ENCODE results near the gene GDAP2.

Gene GDAP2

GRCh38 chr1:117904485-117904884 lies 24.9 kb downstream of the GDAP2 start:
- H3K36me3 ChIP-seq (ENCODE audit: control insufficient read depth in 2 of 2, insufficient read depth in 2 of 2, low read length in 2 of 2), result peaks cover 15 to 28% of the 10 kb centered on the region in 2 donors
- no peak overlapping the region for H3K9ac ChIP-seq (ENCODE audit: low read length in 2 of 2)
- H3K27me3 ChIP-seq (ENCODE audit: control insufficient read depth in 1 of 2, insufficient read depth in 2 of 2, low read length in 2 of 2), result no peaks in the 10 kb centered on the region
- no peak overlapping the region for H3K4me3 ChIP-seq (ENCODE audit: low read length in 2 of 2)
- no peaks in the 10 kb centered on the region for H3K9me3 ChIP-seq (ENCODE audit: control insufficient read depth in 2 of 2, low read length in 2 of 2)
- no peak overlapping the region for H3K27ac ChIP-seq (ENCODE audit: low read length)
- no peaks in the 10 kb centered on the region for H3K4me1 ChIP-seq (ENCODE audit: control insufficient read depth, insufficient read depth, low read length)

GRCh38 chr1:117902944-117903343 lies 26.5 kb downstream of the GDAP2 start:
- no peak overlapping the region for H3K27ac ChIP-seq (ENCODE audit: low read length)
- H3K27me3 ChIP-seq (ENCODE audit: control insufficient read depth in 1 of 2, insufficient read depth in 2 of 2, low read length in 2 of 2), result no peaks in the 10 kb centered on the region
- no peak overlapping the region for H3K9ac ChIP-seq (ENCODE audit: low read length in 2 of 2)
- no peaks in the 10 kb centered on the region for H3K4me1 ChIP-seq (ENCODE audit: control insufficient read depth, insufficient read depth, low read length)
- H3K4me3 ChIP-seq (ENCODE audit: low read length in 2 of 2), result no peak overlapping the region
- H3K9me3 ChIP-seq (ENCODE audit: control insufficient read depth in 2 of 2, low read length in 2 of 2), result no peaks in the 10 kb centered on the region
- H3K36me3 ChIP-seq (ENCODE audit: control insufficient read depth in 2 of 2, insufficient read depth in 2 of 2, low read length in 2 of 2), result peaks cover 22 to 38% of the 10 kb centered on the region in 2 donors

DNA sequence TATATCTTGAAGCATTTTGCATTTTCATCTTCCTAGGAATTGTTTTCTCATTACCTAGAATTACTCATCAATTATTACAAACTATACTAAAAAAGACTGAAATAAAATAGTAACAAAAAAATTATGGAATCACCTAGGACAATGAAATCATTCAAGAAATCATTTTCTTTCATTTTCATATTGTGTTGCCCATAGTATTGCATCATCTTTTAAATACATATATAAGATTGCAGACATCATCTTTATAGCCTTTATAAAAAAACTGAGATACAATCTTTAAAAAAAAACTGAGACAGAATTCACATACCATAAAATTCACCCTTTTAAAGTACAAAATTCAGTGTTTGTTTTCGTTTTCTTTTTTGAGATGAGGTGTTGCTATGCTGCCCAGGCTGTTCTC lies 29.6 kb downstream of the GDAP2 start:
- peaks cover 17 to 36% of the 10 kb centered on the region in 2 donors for H3K36me3 ChIP-seq (ENCODE audit: control insufficient read depth in 2 of 2, insufficient read depth in 2 of 2, low read length in 2 of 2)

DNA sequence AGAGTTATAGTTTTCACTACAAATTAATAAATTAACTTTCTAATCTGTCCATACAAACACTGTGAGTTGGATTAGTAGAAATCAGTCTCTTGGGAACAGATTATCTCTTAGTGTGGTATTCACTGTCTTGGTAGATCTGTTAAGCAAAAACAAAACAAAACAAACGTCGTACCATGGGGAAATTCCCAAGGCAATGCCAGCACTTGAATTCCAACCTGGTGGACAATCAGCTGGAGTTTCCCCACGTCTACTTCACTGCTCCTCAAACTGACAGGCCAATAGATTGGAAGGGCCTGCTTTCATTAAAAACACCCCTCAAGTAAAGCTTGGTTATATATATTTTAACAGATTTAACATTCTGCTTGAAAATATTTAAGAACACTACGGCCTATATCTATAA lies 31.9 kb downstream of the GDAP2 start:
- Histone ChIP-seq H3K27ac (ENCODE audit: low read length) (no peak overlapping the region), H3K9me3 (ENCODE audit: control insufficient read depth in 2 of 2, low read length in 2 of 2) (no peaks in the 10 kb centered on the region), H3K27me3 (ENCODE audit: control insufficient read depth in 1 of 2, insufficient read depth in 2 of 2, low read length in 2 of 2) (no peaks in the 10 kb centered on the region), H3K4me3 (ENCODE audit: low read length in 2 of 2) (no peak overlapping the region), H3K9ac (ENCODE audit: low read length in 2 of 2) (no peak overlapping the region), H3K4me1 (ENCODE audit: control insufficient read depth, insufficient read depth, low read length) (no peaks in the 10 kb centered on the region), H3K36me3 (ENCODE audit: control insufficient read depth in 2 of 2, insufficient read depth in 2 of 2, low read length in 2 of 2) (peaks cover 9 to 31% of the 10 kb centered on the region in 2 donors)

More for the DNA sequence above, 29.6 kb downstream of the GDAP2 start:
- H3K9me3 ChIP-seq (ENCODE audit: control insufficient read depth in 2 of 2, low read length in 2 of 2), result no peaks in the 10 kb centered on the region
- no peak overlapping the region for H3K4me3 ChIP-seq (ENCODE audit: low read length in 2 of 2)
- no peaks in the 10 kb centered on the region for H3K4me1 ChIP-seq (ENCODE audit: control insufficient read depth, insufficient read depth, low read length)
- H3K9ac ChIP-seq (ENCODE audit: low read length in 2 of 2), result no peak overlapping the region
- no peaks in the 10 kb centered on the region for H3K27me3 ChIP-seq (ENCODE audit: control insufficient read depth in 1 of 2, insufficient read depth in 2 of 2, low read length in 2 of 2)
- no peak overlapping the region for H3K27ac ChIP-seq (ENCODE audit: low read length)

- no peak overlapping the region for H3K9ac ChIP-seq (ENCODE audit: low read length in 2 of 2)
- H3K36me3 ChIP-seq (ENCODE audit: control insufficient read depth in 2 of 2, insufficient read depth in 2 of 2, low read length in 2 of 2), result peaks cover 7 to 27% of the 10 kb centered on the region in 2 donors
- no peak overlapping the region for H3K27ac ChIP-seq (ENCODE audit: low read length)
- H3K4me1 ChIP-seq (ENCODE audit: control insufficient read depth, insufficient read depth, low read length), result no peaks in the 10 kb centered on the region
- H3K27me3 ChIP-seq (ENCODE audit: control insufficient read depth in 1 of 2, insufficient read depth in 2 of 2, low read length in 2 of 2), result no peaks in the 10 kb centered on the region
- no peaks in the 10 kb centered on the region for H3K9me3 ChIP-seq (ENCODE audit: control insufficient read depth in 2 of 2, low read length in 2 of 2)
- H3K4me3 ChIP-seq (ENCODE audit: low read length in 2 of 2), result no peak overlapping the region
These were observed 33.8 kb downstream of the GDAP2 start for GRCh38 chr1:117895482-117896114.

DNA sequence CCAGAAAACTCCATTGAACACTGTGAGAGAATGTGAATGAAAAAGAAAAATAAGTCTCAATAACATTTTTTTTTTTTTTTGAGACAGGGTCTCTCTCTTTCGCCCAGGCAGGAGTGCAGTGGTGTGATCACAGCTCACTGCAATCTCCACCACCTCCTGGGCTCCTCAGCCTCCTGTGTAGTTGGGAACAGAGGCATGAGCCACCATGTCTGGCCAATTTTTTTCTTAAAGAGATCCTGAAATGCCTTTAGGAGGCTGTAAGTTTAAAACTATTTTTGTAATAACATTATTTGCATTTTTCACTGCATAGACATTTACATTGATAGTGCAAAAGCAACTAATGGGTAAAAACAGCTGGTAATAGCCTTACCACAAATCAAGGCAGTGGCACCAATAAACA lies 35.3 kb downstream of the GDAP2 start:
- Histone ChIP-seq H3K36me3 (ENCODE audit: control insufficient read depth in 2 of 2, insufficient read depth in 2 of 2, low read length in 2 of 2) (peaks cover 5 to 25% of the 10 kb centered on the region in 2 donors), H3K9me3 (ENCODE audit: control insufficient read depth in 2 of 2, low read length in 2 of 2) (no peaks in the 10 kb centered on the region), H3K9ac (ENCODE audit: low read length in 2 of 2) (no peak overlapping the region), H3K4me1 (ENCODE audit: control insufficient read depth, insufficient read depth, low read length) (no peaks in the 10 kb centered on the region), H3K4me3 (ENCODE audit: low read length in 2 of 2) (no peak overlapping the region), H3K27ac (ENCODE audit: low read length) (no peak overlapping the region), H3K27me3 (ENCODE audit: control insufficient read depth in 1 of 2, insufficient read depth in 2 of 2, low read length in 2 of 2) (no peaks in the 10 kb centered on the region)

DNA sequence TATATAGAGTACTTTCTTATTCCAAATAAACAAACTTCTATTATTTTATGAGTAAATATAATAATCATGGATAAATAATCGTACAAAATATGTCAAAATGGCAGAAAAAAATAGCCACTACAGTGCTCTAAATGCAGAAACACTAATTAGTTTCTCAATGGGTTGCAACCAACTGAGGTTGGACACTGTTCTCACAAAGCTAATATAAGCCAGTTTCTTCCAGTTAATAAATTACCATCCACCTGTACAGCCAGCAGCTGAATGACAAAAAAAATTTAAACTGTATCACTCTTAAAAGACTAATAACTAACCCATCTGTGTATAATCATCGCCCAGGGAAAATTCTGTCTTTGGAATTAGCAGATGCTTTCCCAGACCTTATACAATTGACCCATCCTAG lies 36.9 kb downstream of the GDAP2 start:
- no peaks in the 10 kb centered on the region for H3K9me3 ChIP-seq (ENCODE audit: control insufficient read depth in 2 of 2, low read length in 2 of 2)
- no peak overlapping the region for H3K27ac ChIP-seq (ENCODE audit: low read length)
- H3K36me3 ChIP-seq (ENCODE audit: control insufficient read depth in 2 of 2, insufficient read depth in 2 of 2, low read length in 2 of 2), result peaks cover 0 to 14% of the 10 kb centered on the region in 2 donors
- no peaks in the 10 kb centered on the region for H3K27me3 ChIP-seq (ENCODE audit: control insufficient read depth in 1 of 2, insufficient read depth in 2 of 2, low read length in 2 of 2)
- H3K4me3 ChIP-seq (ENCODE audit: low read length in 2 of 2), result no peak overlapping the region
- no peak overlapping the region for H3K9ac ChIP-seq (ENCODE audit: low read length in 2 of 2)
- H3K4me1 ChIP-seq (ENCODE audit: control insufficient read depth, insufficient read depth, low read length), result no peaks in the 10 kb centered on the region

GRCh38 chr1:117890452-117890851 lies 39.0 kb downstream of the GDAP2 start:
- no peaks in the 10 kb centered on the region for H3K9me3 ChIP-seq (ENCODE audit: control insufficient read depth in 2 of 2, low read length in 2 of 2)
- no peaks in the 10 kb centered on the region for H3K27me3 ChIP-seq (ENCODE audit: control insufficient read depth in 1 of 2, insufficient read depth in 2 of 2, low read length in 2 of 2)
- no peak overlapping the region for H3K27ac ChIP-seq (ENCODE audit: low read length)
- H3K9ac ChIP-seq (ENCODE audit: low read length in 2 of 2), result no peak overlapping the region
- H3K4me1 ChIP-seq (ENCODE audit: control insufficient read depth, insufficient read depth, low read length), result no peaks in the 10 kb centered on the region
- no peaks in the 10 kb centered on the region for H3K36me3 ChIP-seq (ENCODE audit: control insufficient read depth in 2 of 2, insufficient read depth in 2 of 2, low read length in 2 of 2)
- no peak overlapping the region for H3K4me3 ChIP-seq (ENCODE audit: low read length in 2 of 2)

DNA sequence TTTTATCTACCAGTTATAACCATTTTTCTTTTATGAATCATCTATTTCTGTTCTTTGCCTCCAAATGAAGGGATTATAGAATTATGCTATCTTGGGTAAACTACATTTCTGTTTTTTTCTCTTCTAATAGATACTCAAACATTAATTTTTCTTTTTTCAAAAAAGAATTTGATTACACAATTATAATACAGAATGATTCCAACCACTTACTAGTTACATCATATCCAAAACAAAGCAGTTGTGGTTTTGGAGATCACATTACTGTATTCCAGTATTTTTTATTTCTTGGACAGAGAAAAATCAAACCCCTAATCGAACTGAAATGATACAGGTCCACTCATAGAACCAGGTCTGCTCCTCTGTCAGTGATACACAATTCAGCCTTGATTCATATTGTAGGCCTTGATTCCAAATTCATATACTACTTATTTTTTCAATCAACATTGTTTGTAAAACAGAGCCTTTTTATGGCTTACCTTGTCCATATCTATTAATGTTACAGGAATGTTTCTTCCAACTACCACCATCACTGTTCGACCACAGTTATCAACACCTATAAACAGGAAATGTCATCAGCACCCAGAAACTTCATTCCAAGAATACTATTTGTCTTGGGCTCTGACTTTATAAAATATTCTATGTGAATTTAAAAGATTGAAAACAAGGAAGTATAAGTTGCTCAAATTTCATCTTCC lies 43.2 kb downstream of the GDAP2 start:
- H3K27me3 ChIP-seq (ENCODE audit: control insufficient read depth in 1 of 2, insufficient read depth in 2 of 2, low read length in 2 of 2), result no peaks in the 10 kb centered on the region
- no peaks in the 10 kb centered on the region for H3K9me3 ChIP-seq (ENCODE audit: control insufficient read depth in 2 of 2, low read length in 2 of 2)
- H3K9ac ChIP-seq (ENCODE audit: low read length in 2 of 2), result no peak overlapping the region
- H3K4me3 ChIP-seq (ENCODE audit: low read length in 2 of 2), result no peak overlapping the region
- no peaks in the 10 kb centered on the region for H3K4me1 ChIP-seq (ENCODE audit: control insufficient read depth, insufficient read depth, low read length)
- no peak overlapping the region for H3K27ac ChIP-seq (ENCODE audit: low read length)
- H3K36me3 ChIP-seq (ENCODE audit: control insufficient read depth in 2 of 2, insufficient read depth in 2 of 2, low read length in 2 of 2), result peaks cover 4 to 7% of the 10 kb centered on the region in 2 donors

GRCh38 chr1:117883616-117884015 lies 45.8 kb downstream of the GDAP2 start:
- no peak overlapping the region for H3K9ac ChIP-seq (ENCODE audit: low read length in 2 of 2)
- H3K27ac ChIP-seq (ENCODE audit: low read length), result no peak overlapping the region
- H3K9me3 ChIP-seq (ENCODE audit: control insufficient read depth in 2 of 2, low read length in 2 of 2), result no peaks in the 10 kb centered on the region
- peaks cover 10 to 24% of the 10 kb centered on the region in 2 donors for H3K36me3 ChIP-seq (ENCODE audit: control insufficient read depth in 2 of 2, insufficient read depth in 2 of 2, low read length in 2 of 2)
- no peaks in the 10 kb centered on the region for H3K27me3 ChIP-seq (ENCODE audit: control insufficient read depth in 1 of 2, insufficient read depth in 2 of 2, low read length in 2 of 2)
- H3K4me1 ChIP-seq (ENCODE audit: control insufficient read depth, insufficient read depth, low read length), result no peaks in the 10 kb centered on the region
- no peak overlapping the region for H3K4me3 ChIP-seq (ENCODE audit: low read length in 2 of 2)

GRCh38 chr1:117879284-117879683 lies 50.1 kb downstream of the GDAP2 start:
- no peak overlapping the region for H3K9ac ChIP-seq (ENCODE audit: low read length in 2 of 2)
- H3K4me3 ChIP-seq (ENCODE audit: low read length in 2 of 2), result no peak overlapping the region
- H3K36me3 ChIP-seq (ENCODE audit: control insufficient read depth in 2 of 2, insufficient read depth in 2 of 2, low read length in 2 of 2), result peaks cover 20 to 50% of the 10 kb centered on the region in 2 donors

More at GRCh38 chr1:117879284-117879683, 50.1 kb downstream of the GDAP2 start:
- Histone ChIP-seq H3K27me3 (ENCODE audit: control insufficient read depth in 1 of 2, insufficient read depth in 2 of 2, low read length in 2 of 2) (no peaks in the 10 kb centered on the region), H3K9me3 (ENCODE audit: control insufficient read depth in 2 of 2, low read length in 2 of 2) (no peaks in the 10 kb centered on the region), H3K4me1 (ENCODE audit: control insufficient read depth, insufficient read depth, low read length) (no peaks in the 10 kb centered on the region), H3K27ac (ENCODE audit: low read length) (no peak overlapping the region)

Measured in stomach smooth muscle (tissue), 2 donors.